ENCODE data around the gene CMSS1. TPM values are rescaled to one million over a fixed set of nuclear protein-coding genes. Genes with fewer than 3 reads are reported as not detected.

CMSS1 gene
- total RNA-seq, 1 experiment from 2014 or later, result 55.8 TPM

DNA sequence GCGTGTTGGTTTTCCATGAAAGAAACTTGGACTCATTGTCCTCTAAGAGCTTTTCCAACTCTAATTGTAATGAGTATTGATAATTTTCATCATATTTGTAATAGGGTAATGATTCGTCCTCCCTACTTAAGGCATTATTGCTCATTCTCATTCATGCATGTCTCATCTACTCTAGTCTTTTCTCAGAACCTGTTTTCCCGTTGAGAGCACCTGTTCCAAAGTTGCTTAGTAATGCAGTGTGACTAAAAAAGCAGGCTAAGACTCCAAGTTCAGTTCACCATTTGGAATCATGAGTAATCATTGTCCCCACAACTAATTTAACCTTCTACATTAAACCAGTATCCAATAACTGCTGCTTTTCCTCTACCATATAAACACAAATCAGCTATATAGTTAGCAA, 212.7 kb downstream of the CMSS1 start:
- CTCF ChIA-PET, result no interaction called here
- Mint-ChIP-seq H3K9me3 (ENCODE audit: low read depth, unreplicated experiment) (no peaks in the 10 kb centered on the region), H3K27ac (ENCODE audit: unreplicated experiment) (no peak overlapping the region), H3K4me3 (ENCODE audit: low read depth, unreplicated experiment) (no peak overlapping the region), H3K4me1 (ENCODE audit: low read depth, unreplicated experiment) (peaks cover 16% of the 10 kb centered on the region), H3K36me3 (ENCODE audit: insufficient read depth, unreplicated experiment) (no peaks in the 10 kb centered on the region), H3K27me3 (ENCODE audit: unreplicated experiment) (no peaks in the 10 kb centered on the region)
- TF ChIP-seq, protein P1, sequence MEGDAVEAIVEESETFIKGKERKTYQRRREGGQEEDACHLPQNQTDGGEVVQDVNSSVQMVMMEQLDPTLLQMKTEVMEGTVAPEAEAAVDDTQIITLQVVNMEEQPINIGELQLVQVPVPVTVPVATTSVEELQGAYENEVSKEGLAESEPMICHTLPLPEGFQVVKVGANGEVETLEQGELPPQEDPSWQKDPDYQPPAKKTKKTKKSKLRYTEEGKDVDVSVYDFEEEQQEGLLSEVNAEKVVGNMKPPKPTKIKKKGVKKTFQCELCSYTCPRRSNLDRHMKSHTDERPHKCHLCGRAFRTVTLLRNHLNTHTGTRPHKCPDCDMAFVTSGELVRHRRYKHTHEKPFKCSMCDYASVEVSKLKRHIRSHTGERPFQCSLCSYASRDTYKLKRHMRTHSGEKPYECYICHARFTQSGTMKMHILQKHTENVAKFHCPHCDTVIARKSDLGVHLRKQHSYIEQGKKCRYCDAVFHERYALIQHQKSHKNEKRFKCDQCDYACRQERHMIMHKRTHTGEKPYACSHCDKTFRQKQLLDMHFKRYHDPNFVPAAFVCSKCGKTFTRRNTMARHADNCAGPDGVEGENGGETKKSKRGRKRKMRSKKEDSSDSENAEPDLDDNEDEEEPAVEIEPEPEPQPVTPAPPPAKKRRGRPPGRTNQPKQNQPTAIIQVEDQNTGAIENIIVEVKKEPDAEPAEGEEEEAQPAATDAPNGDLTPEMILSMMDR (IDR thresholded peaks at IDR 0.05; ENCODE audit: unreplicated experiment), result no peak
- intact Hi-C loops (cut with micrococcal nuclease; ENCODE audit: unreplicated experiment), result no loop called here
- no TSS peak for BruUV-seq (replicated peaks)
- no peak for DNase-seq

DNA sequence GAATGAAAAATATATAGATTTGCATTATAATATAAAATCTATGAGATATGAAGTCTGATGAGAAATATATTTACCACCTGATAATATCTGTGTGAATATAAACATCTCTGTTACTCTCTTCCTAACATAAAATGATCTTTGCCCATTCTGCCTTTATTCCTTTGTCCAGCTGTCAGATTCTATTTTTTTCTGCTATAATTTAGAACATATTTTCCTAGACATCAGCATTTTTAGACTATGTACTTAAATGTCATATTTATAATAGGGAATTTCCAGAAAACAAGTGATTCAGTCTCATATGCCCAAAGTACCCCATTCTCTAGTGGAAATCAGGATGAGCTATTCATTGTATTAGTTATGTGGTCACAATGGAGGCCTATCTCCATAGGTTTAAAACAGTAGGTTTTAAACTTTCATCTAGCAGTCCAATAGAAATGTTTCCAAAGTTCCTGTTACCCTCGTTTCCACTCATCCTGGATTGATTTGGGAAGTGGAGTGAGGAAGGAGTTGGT, 213.3 kb downstream of the CMSS1 start:
- Mint-ChIP-seq H3K4me3 (ENCODE audit: low read depth, unreplicated experiment) (no peak overlapping the region), H3K27ac (ENCODE audit: unreplicated experiment) (no peak overlapping the region), H3K4me1 (ENCODE audit: low read depth, unreplicated experiment) (peaks cover 16% of the 10 kb centered on the region), H3K36me3 (ENCODE audit: insufficient read depth, unreplicated experiment) (no peaks in the 10 kb centered on the region), H3K27me3 (ENCODE audit: unreplicated experiment) (no peaks in the 10 kb centered on the region), H3K9me3 (ENCODE audit: low read depth, unreplicated experiment) (no peaks in the 10 kb centered on the region)
- intact Hi-C loops (cut with micrococcal nuclease; ENCODE audit: unreplicated experiment), result no loop called here
- DNase-seq, result no peak
- TF ChIP-seq, protein P1 (IDR thresholded peaks at IDR 0.05; ENCODE audit: unreplicated experiment), result no peak
- BruUV-seq (replicated peaks), result no TSS peak
- CTCF ChIA-PET, result no interaction called here

DNA sequence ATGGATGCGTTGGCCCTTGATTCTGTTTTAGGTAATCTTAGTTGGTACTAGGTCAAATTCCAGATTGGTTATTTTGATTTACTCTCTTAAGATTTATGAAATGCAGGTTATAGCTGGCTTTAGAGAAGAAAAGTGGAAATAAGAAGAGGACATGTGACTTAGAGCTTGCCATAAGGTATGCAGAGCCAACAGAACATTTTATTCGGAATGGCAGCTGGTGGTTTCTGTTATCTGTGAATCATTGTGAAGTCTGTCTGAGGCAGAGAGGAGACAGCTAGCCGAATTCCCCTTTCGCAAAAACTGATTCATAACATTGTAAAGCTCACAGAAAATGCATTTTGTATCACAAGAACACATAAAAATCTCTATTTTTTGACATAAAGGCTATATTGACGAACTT, 214.6 kb downstream of the CMSS1 start:
- Mint-ChIP-seq H3K27ac (ENCODE audit: unreplicated experiment) (no peak overlapping the region), H3K9me3 (ENCODE audit: low read depth, unreplicated experiment) (no peaks in the 10 kb centered on the region), H3K27me3 (ENCODE audit: unreplicated experiment) (no peaks in the 10 kb centered on the region), H3K36me3 (ENCODE audit: insufficient read depth, unreplicated experiment) (no peaks in the 10 kb centered on the region), H3K4me3 (ENCODE audit: low read depth, unreplicated experiment) (no peak overlapping the region), H3K4me1 (ENCODE audit: low read depth, unreplicated experiment) (peaks cover 21% of the 10 kb centered on the region)
- DNase-seq, result no peak
- no TSS peak for BruUV-seq (replicated peaks)
- intact Hi-C loops (cut with micrococcal nuclease; ENCODE audit: unreplicated experiment), result no loop called here
- TF ChIP-seq, protein P1 (IDR thresholded peaks at IDR 0.05; ENCODE audit: unreplicated experiment), result no peak
- CTCF ChIA-PET, result no interaction called here

DNA sequence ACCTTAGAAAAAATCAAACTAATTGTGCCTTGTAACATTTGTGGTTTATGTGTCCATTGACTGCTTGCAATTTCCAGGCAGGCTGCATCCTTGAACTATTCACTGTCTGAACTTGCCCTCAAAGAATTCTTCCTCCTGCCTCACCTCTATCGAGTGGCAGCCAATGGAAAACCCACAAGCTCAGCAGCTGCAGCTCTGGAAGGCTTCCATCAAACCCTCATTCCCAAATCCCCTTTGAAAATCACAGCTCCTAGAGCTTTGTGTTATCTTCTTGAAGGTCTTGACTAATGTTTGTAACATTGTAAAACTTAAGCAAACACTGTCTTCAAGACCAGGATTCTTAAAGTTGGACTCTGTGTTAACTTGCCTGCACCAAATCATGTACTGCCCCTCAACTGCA, 215.5 kb downstream of the CMSS1 start:
- no peak overlapping the region for H3K4me3 Mint-ChIP-seq (ENCODE audit: low read depth, unreplicated experiment)

More for the DNA sequence above, 215.5 kb downstream of the CMSS1 start:
- CTCF ChIA-PET, result interaction anchor here (1.6 kb wide), 1 partner anchor 8 kb away, joined by 5 read pairs; no protein-coding TSS in a partner anchor
- no peaks in the 10 kb centered on the region for H3K27me3 Mint-ChIP-seq (ENCODE audit: unreplicated experiment)
- BruUV-seq (replicated peaks), result no TSS peak
- no peak overlapping the region for H3K27ac Mint-ChIP-seq (ENCODE audit: unreplicated experiment)
- intact Hi-C loops (cut with micrococcal nuclease; ENCODE audit: unreplicated experiment), result no loop called here
- H3K9me3 Mint-ChIP-seq (ENCODE audit: low read depth, unreplicated experiment), result no peaks in the 10 kb centered on the region
- H3K4me1 Mint-ChIP-seq (ENCODE audit: low read depth, unreplicated experiment), result peaks cover 22% of the 10 kb centered on the region
- TF ChIP-seq, protein P1 (IDR thresholded peaks at IDR 0.05; ENCODE audit: unreplicated experiment), result no peak
- no peak for DNase-seq
- H3K36me3 Mint-ChIP-seq (ENCODE audit: insufficient read depth, unreplicated experiment), result no peaks in the 10 kb centered on the region

Measured in Calu3 (cell line).